Testis (tissue), 3 donors: ENCODE results near the gene ENTPD8. TPM values are rescaled to one million over a fixed set of nuclear protein-coding genes. Genes with fewer than 3 reads are reported as not detected.
"Not testable (repeated sequence)": the region's sequence is repeated elsewhere in the genome, so short reads cannot be mapped to it uniquely, and the experiment has no call there.

Source experiments
- DNase-seq: peaks from one replicate; pipeline ENCODE4 v3.0.0-alpha.2; 2019
- H3K27ac ChIP-seq, 2 donors: fragments of 200-600 bp; sonication (generic); one replicate each; pipeline ENCODE4 v1.5.1; 2019
- H3K27me3 ChIP-seq: fragments of 200-600 bp; sonication (generic); one replicate; pipeline ENCODE4 v1.5.1; 2019
- H3K36me3 ChIP-seq: fragments of 200-600 bp; sonication (generic); one replicate; pipeline ENCODE4 v1.5.1; 2017; ENCODE audit warnings: low read depth; ENCODE audit errors: missing control alignments
- H3K4me1 ChIP-seq: fragments of 200-600 bp; sonication (generic); one replicate; pipeline ENCODE4 v1.5.1; 2019
- H3K4me3 ChIP-seq, 2 donors: fragments of 200-600 bp; sonication (generic); one replicate each; pipeline ENCODE4 v1.5.1; 2017 to 2019
- H3K9me3 ChIP-seq: fragments of 200-600 bp; sonication (generic); one replicate; pipeline ENCODE4 v1.5.1; 2017
- POLR2A ChIP-seq: fragments of 450-650 bp; IDR thresholded peaks from one replicate; pipeline ENCODE4 v1.6.1; 2017; ENCODE audit warnings: antibody characterized with exemption, mild to moderate bottlenecking, moderate library complexity
- WGBS, 2 donors: methylation state at CpG; one replicate each; pipeline ENCODE4 v1.1.5; 2018; 5-methylcytosine and 5-hydroxymethylcytosine counted together
- intact Hi-C: fragments of 100-400 bp; cut with DNase I; formaldehyde crosslinking; loops from one replicate; pipeline ENCODE4 v1.15.1; 2023; ENCODE audit warnings: low total_unique reads
- polyA plus RNA-seq: library from polyadenylated mRNA; stranded (reverse); fragments of 350-450 nt; fragmentation: Illumina TruSeq; extraction: RNeasy Lipid Tissue Mini Kit (QIAGEN cat#74804); gene quantifications from one replicate; pipeline ENCODE4 v1.2.3, GENCODE V29; 2014; ENCODE audit warnings: low read depth, low replicate concordance; ENCODE audit not compliant: insufficient read depth
- total RNA-seq, 2 donors: library from RNA; depleted of rRNA; stranded (reverse); fragments of >200 nt; gene quantifications; one replicate each; pipeline ENCODE4 v1.2.3, GENCODE V29; 2016
- TF ChIP-seq, protein P1 (sequence below), 3 experiments: fragments of 450-650 bp in 2 of 3; fragments of 200-600 bp in 1 of 3; sonication (generic) in 1 of 3; IDR thresholded peaks; one replicate each; pipeline ENCODE4 v1.5.1; 2016 to 2019; ENCODE audit warnings: antibody characterized with exemption in 3 of 3, mild to moderate bottlenecking in 2 of 3, moderate library complexity in 1 of 3

Gene ENTPD8
- total and polyA plus RNA-seq, 3 donors from 2014 or later = 0.37 to 2.2 (median 2.0) TPM

DNA sequence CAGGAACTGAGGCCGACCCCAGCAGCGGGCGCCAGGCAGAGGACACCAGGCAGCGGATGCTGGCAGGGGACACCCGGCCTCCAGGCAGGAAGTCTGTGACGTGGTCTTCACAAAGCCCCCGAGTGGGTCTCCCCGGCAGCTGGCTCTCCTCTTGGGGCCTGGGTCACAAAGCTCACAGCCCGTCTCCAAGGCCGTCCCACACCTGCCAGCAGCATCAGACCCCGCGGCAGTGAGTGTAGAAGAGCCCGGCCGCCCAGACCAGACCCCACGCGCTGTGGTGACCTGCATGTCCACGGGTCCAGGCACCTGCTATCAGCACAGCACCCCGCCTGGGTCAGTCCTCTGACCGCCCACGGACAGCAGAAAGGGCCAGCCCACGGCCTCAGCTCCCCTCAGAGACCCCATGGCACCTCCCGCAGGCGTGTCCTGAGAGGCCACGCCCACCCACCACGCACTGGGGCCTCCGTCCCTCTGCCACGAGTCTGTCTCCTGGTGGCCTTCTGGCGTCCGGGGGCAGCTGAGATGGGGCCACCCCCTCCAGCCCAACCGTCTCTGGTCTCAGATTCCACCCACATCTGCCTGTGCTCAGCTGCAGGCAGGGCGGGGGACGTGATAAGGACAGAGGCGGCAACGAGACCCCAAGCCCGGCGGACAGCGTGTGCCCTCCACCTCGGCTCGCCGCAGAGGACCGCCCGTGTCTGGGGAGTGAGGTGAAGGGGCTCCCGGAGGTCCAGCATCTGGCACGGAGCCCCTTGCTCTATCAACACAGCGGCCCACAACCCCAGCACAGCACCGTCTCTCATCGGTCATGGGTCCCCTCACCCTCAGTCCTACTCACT is 52.3 kb downstream of the ENTPD8 start:
- no peaks in the 10 kb centered on the region for H3K27me3 ChIP-seq
- H3K9me3 ChIP-seq = no peaks in the 10 kb centered on the region
- no peaks in the 10 kb centered on the region for H3K36me3 ChIP-seq
- TF ChIP-seq POLR2A = no peak
- WGBS, 2 donors = 88 to 94% methylated on average over 21 to 47 of the region's 47 CpGs
- H3K27ac ChIP-seq = no peak overlapping the region
- peaks cover 22% of the 10 kb centered on the region for H3K4me1 ChIP-seq
- intact Hi-C loops = no loop called here
- DNase-seq = no peak
- no peak overlapping the region for H3K4me3 ChIP-seq

DNA sequence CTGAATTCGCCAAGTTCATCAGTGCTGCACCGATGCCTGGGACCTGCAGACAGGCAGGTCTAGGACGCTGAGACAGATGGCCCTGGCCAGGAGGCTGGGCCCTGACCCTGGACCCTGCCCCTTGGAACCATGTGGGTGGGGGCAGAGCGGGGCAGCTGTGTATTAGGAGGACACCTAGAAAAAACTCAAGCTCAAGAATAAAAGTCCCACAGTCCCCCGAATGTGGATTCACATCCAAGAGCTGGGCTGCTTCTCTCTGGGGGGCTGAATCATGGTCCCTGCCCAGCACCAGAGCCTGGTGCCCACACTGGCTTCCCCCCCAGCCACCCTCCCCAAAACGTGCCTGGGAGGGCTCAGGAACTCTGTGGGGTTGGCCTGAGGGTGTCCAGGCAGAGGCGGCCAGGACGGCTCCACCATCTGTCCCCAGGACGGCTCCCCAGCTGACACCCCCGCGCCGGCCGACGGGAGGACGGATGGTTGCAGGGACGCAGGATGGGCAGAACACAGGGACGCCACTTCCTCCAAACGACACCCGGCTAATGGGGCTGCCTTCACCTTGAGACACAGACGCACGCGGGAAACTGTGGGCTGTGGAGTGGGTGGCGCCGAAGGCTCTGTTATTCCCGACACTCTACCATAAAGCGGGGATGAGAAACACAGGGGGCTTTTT is 53.1 kb downstream of the ENTPD8 start:
- intact Hi-C loops = no loop called here

GRCh38 chr9:137387114-137387890 is 53.9 kb downstream of the ENTPD8 start:
- WGBS, 2 donors = 59 to 73% methylated on average over 23 to 31 of the region's 34 CpGs
- no peak for DNase-seq
- Histone ChIP-seq H3K36me3 (no peaks in the 10 kb centered on the region), H3K27ac (peak overlapping the region; percentile 28 to 50), H3K27me3 (no peaks in the 10 kb centered on the region), H3K4me3 (no peak overlapping the region), H3K4me1 (peaks cover 22% of the 10 kb centered on the region), H3K9me3 (no peaks in the 10 kb centered on the region)
- TF ChIP-seq, protein P1, sequence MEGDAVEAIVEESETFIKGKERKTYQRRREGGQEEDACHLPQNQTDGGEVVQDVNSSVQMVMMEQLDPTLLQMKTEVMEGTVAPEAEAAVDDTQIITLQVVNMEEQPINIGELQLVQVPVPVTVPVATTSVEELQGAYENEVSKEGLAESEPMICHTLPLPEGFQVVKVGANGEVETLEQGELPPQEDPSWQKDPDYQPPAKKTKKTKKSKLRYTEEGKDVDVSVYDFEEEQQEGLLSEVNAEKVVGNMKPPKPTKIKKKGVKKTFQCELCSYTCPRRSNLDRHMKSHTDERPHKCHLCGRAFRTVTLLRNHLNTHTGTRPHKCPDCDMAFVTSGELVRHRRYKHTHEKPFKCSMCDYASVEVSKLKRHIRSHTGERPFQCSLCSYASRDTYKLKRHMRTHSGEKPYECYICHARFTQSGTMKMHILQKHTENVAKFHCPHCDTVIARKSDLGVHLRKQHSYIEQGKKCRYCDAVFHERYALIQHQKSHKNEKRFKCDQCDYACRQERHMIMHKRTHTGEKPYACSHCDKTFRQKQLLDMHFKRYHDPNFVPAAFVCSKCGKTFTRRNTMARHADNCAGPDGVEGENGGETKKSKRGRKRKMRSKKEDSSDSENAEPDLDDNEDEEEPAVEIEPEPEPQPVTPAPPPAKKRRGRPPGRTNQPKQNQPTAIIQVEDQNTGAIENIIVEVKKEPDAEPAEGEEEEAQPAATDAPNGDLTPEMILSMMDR (IDR thresholded peaks at IDR 0.05) = no peak
- no peak for TF ChIP-seq POLR2A
- intact Hi-C loops = no loop called here

More for the DNA sequence above, 53.1 kb downstream of the ENTPD8 start:
- Histone ChIP-seq H3K9me3 (no peaks in the 10 kb centered on the region), H3K4me1 (peaks cover 22% of the 10 kb centered on the region), H3K36me3 (no peaks in the 10 kb centered on the region), H3K4me3 (no peak overlapping the region), H3K27me3 (no peaks in the 10 kb centered on the region), H3K27ac (peak overlapping the region; percentile 28 to 50)
- WGBS, 2 donors = 70 to 71% methylated on average over 11 to 14 of the region's 26 CpGs
- TF ChIP-seq, protein P1 (IDR thresholded peaks at IDR 0.05) = no peak
- TF ChIP-seq POLR2A = no peak
- no peak for DNase-seq

DNA sequence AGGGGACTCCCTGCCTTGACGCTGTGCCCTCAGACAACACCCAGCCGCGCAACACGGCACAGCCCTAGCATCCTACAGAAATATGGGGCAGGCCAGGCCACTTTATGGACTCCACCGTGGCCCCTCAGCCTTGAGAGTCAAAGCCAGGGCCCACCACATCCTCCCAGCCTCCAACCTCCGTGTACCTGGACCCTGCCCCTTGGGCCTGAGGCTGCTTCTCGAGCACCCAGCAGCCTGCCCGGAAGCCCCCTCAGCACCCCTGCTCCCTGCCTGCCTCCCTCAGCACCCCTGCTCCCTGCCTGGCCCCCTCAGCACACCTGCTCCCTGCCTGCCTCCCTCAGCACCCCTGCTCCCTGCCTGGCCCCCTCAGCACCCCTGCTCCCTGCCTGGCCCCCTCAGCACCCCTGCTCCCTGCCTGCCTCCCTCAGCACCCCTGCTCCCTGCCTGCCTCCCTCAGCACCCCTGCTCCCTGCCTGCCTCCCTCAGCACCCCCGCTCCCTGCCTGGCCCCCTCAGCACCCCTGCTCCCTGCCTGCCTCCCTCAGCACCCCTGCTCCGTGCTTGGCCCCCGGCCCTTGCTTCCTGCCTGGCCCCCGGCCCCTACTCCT is 54.5 kb downstream of the ENTPD8 start:
- H3K4me3 ChIP-seq, H3K27me3 ChIP-seq, intact Hi-C loops, H3K36me3 ChIP-seq, H3K9me3 ChIP-seq, DNase-seq: not testable (repeated sequence)
- WGBS, 2 donors = 79 to 84% methylated on average over 9 of the region's 12 CpGs
- H3K4me1 ChIP-seq = peaks cover 22% of the 10 kb centered on the region
- peak overlapping the region in 1 of 2 donors; percentile 50 for H3K27ac ChIP-seq

- DNase-seq = no peak
- no peak overlapping the region for H3K27ac ChIP-seq
- intact Hi-C loops = no loop called here
- H3K4me3 ChIP-seq = no peak overlapping the region
- no peaks in the 10 kb centered on the region for H3K36me3 ChIP-seq
- no peak for TF ChIP-seq POLR2A
- TF ChIP-seq, protein P1 (IDR thresholded peaks at IDR 0.05) = no peak
- H3K4me1 ChIP-seq = peaks cover 15% of the 10 kb centered on the region
- WGBS, 2 donors = 90 to 95% methylated on average over 22 to 26 of the region's 26 CpGs
- no peaks in the 10 kb centered on the region for H3K9me3 ChIP-seq
- no peaks in the 10 kb centered on the region for H3K27me3 ChIP-seq
Measured at GRCh38 chr9:137385061-137385655, 56.0 kb downstream of the ENTPD8 start.
